ENCODE measurements around the gene GLO1.

Gene GLO1

GRCh38 chr6:38720295-38720694, 17.4 kb upstream of the GLO1 start (continued):
- TF ChIP-seq TSHZ2 (CRISPR knock-in tag; IDR thresholded peaks at IDR 0.05) (no peak), ZFP3 (CRISPR knock-in tag; IDR thresholded peaks at IDR 0.05) (no peak)

- ATAC-seq, result no peak
- TF ChIP-seq ZFP3 (CRISPR knock-in tag; IDR thresholded peaks at IDR 0.05) (no peak), POU6F1 (CRISPR knock-in tag; IDR thresholded peaks at IDR 0.05; ENCODE audit: borderline replicate concordance, low read depth) (no peak), GLIS3 (CRISPR knock-in tag; IDR thresholded peaks at IDR 0.05) (no peak)
Measured at GRCh38 chr6:38719358-38719757, 16.4 kb upstream of the GLO1 start.

GRCh38 chr6:38716825-38717224, 13.9 kb upstream of the GLO1 start:
- TF ChIP-seq ZNF565 (CRISPR knock-in tag; conservative IDR thresholded peaks at IDR 0.05; ENCODE audit: low read depth) (no peak), PPARA (CRISPR knock-in tag; IDR thresholded peaks at IDR 0.05; ENCODE audit: borderline replicate concordance) (no peak), CSRNP3 (CRISPR knock-in tag; IDR thresholded peaks at IDR 0.05) (no peak), CSDC2 (CRISPR knock-in tag; IDR thresholded peaks at IDR 0.05) (no peak), TOX (CRISPR knock-in tag; IDR thresholded peaks at IDR 0.05; ENCODE audit: borderline replicate concordance) (no peak)
- ATAC-seq, result no peak

GRCh38 chr6:38715016-38715689, 12.2 kb upstream of the GLO1 start, which contains the start of gene DNAH8:
TSS of gene DNAH8 (plus strand) at chr6:38715311. CDS start at chr6:38722810, 7,499 bp downstream.
- no peak for ATAC-seq
- TF ChIP-seq SNAI2 (CRISPR knock-in tag; IDR thresholded peaks at IDR 0.05), result no peak

- peak; percentile 35; the same call in 2 of the 3 replicates for ATAC-seq
- TF ChIP-seq PATZ1 (CRISPR knock-in tag; IDR thresholded peaks at IDR 0.05; ENCODE audit: borderline replicate concordance) (no peak), ISL1 (CRISPR knock-in tag; IDR thresholded peaks at IDR 0.05) (peak; percentile 83), TSHZ2 (CRISPR knock-in tag; IDR thresholded peaks at IDR 0.05) (peak; percentile 43; the same call in 1 of the 2 replicates)
Measured at GRCh38 chr6:38714239-38715015, 11.5 kb upstream of the GLO1 start.

Data from SK-N-SH treated with all-trans-retinoic acid at 6 μM for 48 hours (cell line).